ENCODE results near the gene GM2A. TPM values are rescaled to one million over a fixed set of nuclear protein-coding genes. Genes with fewer than 3 reads are reported as not detected.
A peak's percentile ranks its signal among the peaks of the same experiment; 100 is the strongest.
"Not testable (repeated sequence)": the region's sequence is repeated elsewhere in the genome, so short reads cannot be mapped to it uniquely, and the experiment has no call there.

Gene GM2A
- total RNA-seq, 2 donors from 2014 or later: 19.0 to 28.1 TPM

DNA sequence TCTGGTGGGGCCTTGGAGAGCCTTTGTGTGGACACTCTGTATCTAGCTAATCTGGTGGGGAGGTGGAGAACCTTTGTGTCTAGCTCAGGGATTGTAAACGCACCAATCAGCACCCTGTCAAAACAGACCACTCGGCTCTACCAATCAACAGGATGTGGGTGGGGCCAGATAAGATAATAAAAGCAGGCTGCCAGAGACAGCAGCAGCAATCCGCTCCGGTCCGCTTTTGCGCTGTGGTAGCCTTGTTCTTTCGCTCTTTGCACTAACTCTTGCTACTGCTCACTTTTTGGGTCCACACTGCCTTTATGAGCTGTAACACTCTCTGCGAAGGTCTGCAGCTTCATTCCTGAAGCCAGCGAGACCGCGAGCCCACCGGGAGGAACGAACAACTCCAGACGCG lies 56.8 kb downstream of the GM2A start:
- intact Hi-C loops (cut with DNase I, micrococcal nuclease): not testable (repeated sequence)

DNA sequence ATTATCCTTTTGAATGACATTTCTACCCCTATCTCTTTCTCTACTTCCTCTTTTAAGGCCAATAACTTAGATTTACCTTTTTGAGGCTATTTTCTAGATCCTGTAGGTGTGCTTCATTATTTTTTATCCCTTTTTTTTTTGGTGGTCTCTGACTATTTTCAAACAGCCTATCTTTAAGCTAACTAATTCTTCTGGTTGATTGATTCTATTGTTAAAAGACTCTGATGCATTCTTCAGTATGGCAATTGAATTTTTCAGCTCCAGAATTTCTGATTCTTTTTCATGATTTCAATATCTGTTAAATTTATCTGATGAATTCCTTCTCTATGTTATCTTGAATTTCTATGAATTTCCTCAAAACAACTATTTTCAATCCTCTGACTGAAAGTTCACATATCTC lies 57.9 kb downstream of the GM2A start:
- DNase-seq (no peak), ATAC-seq (no peak)
- intact Hi-C loops (cut with DNase I, micrococcal nuclease): no loop called here

More for the DNA sequence above, 56.8 kb downstream of the GM2A start:
- not testable (repeated sequence) for ATAC-seq, DNase-seq

DNA sequence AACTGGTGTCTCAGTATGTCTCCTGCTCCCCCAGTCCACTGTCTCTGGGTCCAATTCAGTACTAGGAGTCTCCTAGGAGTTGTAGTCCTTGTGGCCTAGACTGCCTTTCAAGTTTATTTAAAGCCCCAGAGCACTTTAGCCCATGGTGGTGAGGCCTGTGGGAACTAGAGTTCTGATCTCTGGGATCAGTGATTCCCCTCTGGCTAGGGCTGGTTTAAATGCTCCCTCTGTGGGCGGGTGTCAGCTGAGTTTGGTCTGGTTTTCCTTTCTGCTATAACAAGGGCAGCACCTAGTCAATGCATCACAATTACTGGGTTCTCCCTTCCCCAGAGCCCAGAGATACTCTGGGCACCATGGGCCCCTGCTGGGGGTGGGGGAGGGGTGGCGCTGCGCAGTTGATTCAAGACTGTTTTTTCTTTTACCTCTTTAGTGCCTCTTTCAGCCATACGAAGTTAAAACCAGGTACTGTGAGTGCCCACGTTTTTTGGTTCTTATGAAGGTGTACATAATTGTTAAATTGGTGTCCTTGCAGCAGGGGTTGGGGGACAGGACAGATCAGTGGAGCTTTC lies 59.9 kb downstream of the GM2A start:
- intact Hi-C loops (cut with DNase I, micrococcal nuclease): no loop called here
- ATAC-seq: no peak
- DNase-seq: no peak

DNA sequence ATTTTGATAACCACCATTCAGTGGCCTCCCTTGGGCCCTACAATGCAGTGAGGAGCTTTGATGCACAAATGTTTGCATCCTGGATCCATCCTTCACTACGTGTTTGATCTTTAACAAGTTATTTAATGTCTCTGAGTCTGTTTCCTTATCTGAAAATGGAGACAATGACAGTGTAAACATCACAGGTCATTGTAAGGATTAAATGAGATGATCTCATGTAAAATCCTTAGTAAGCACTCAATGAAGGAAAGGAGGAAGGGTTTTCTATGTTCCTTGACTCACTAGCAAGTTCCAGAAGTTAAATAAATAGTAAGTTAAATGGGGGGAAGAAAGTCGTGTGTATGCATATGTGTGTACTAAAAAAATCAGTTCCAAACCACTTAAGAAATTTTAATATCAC lies 60.4 kb downstream of the GM2A start:
- intact Hi-C loops (cut with DNase I, micrococcal nuclease): no loop called here
- ATAC-seq (no peak), DNase-seq (no peak)

DNA sequence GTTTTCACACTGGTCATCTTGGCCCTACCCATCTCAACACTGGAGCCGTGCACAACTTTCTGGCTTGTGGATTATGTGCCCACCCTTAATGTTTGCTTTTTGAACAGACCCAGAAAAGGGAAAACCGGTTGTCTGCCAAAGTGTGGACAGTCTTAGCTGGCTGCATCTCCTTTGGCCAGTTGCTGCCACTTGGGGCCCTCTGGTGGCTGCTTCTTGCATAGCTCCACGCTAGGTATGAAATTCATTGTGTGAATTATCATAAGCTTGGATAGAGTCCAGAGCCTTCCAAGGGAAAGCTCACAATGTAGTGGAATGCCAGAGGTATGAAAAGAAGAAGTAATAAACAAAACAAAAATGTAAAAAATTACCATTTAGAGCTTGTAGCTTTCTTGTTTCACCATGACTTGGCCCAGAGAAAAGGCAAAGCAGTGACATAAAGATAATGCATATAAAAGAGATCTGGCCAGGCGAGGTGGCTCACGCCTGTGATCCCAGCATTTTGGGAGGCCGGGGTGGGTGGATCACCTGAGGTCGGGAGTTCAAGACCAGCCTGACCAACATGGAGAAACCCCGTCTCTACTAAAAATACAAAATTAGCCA lies 63.1 kb downstream of the GM2A start:
- peak; percentile 88 for ATAC-seq
- intact Hi-C loops (cut with DNase I, micrococcal nuclease): no loop called here
- DNase-seq: peak; percentile 61 to 86

DNA sequence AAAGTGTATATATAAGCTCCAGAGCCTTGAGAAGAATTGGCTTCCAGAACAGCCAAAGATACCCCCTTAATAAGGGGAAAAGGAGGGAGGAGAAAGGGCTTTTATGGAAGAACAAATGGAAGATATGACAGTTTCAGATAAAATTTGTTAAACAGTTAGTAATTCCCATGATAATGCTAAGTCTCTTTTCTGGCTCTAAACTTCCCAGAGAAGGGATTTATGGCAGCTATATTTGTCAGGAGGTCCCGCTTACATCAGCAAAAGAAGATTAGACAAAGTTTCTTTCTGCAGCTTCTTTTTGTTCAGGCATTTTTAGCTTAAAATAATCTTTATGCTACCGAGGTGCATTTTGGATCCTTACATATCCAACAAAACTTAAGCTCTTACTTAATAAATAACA lies 64.9 kb downstream of the GM2A start:
- DNase-seq (no peak), ATAC-seq (no peak)
- intact Hi-C loops (cut with DNase I, micrococcal nuclease): no loop called here

DNA sequence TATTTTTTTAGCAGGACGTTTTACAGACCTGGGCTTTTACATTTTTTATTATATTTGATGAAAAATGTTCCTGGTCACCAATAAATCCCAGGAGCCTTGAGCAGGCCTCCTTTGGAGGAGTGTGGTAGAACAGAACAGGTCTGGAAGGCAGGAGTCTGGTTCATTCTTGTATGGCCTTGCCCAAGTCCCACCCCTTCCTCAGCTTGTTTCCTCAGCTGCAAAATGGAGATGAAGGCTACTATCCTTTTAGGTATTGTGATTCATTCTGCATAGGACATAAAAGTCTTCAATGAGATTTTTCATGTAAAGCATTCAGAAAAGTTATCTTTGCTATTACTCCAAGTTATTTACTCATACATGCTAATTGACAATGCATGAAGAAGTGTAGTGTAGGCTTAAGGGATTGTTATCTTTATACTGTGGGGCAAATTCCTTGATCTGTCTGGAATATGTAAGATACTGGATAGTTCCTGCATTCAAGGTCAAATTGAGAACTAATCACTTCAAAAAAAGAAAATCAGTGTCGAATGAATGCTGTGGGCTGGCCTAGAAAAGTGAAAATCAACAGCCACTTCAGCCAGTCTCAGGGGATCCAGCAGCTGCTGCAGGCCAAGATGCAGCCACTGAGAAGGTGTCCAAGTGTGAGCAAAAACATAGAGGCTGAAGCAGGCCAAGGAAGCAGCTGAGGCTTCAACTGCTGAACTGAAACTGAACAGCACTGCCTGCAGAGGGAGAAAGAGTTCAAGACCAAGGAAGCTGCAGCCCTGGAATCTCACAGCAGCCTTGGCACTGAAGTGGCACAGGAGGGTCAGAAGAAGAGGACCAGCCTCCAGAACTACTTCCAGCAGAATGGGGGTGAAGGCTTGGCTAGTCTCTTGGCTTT lies 66.1 kb downstream of the GM2A start:
- intact Hi-C loops (cut with DNase I, micrococcal nuclease): no loop called here
- ATAC-seq (peak; percentile 13), DNase-seq (peak in 1 of 2 donors; percentile 11)

Other genes with a start within 250 kb of the GM2A start
- 100 to 1,000 TPM; 106 to 174 TPM for gene GPX3, start 232.6 kb upstream of the GM2A start, total RNA-seq
- gene TNIP1, start 172.2 kb upstream of the GM2A start, total RNA-seq: 100 to 1,000 TPM; 200 to 215 TPM
- gene ANXA6, start 95.4 kb upstream of the GM2A start, total RNA-seq: 10 to 100 TPM; 20.3 to 46.8 TPM
- gene CCDC69, start 29.1 kb upstream of the GM2A start, total RNA-seq: 10 to 100 TPM in 1 of 2 donors, 1 to 10 TPM in 1; 7.1 to 29.0 TPM
- gene SLC36A3, start 50.6 kb downstream of the GM2A start, total RNA-seq: not detected
- gene SLC36A2, start 94.4 kb downstream of the GM2A start, total RNA-seq: not detected
- 10 to 100 TPM; 46.1 to 52.5 TPM for gene SLC36A1, start 194.4 kb downstream of the GM2A start, total RNA-seq